NCI-H1436 treated with DMSO at 0.1 percent for 48 hours (cell line): ENCODE results near the gene TMEM59L.
A peak's percentile ranks its signal among the peaks of the same experiment; 100 is the strongest.
"Not testable (repeated sequence)": the region's sequence is repeated elsewhere in the genome, so short reads cannot be mapped to it uniquely, and the experiment has no call there.

ENCODE experiments used
- DNase-seq: peaks from one replicate; lab custom pipeline; 2025; lab: John Stamatoyannopoulos, UW

TMEM59L gene

GRCh38 chr19:18612772-18613588 is at the start of gene TMEM59L:
Gene TMEM59L, plus strand, starts transcription at chr19:18612870. Its CDS starts 89 bp downstream, at chr19:18612959.
- no peak for DNase-seq

GRCh38 chr19:18566953-18567352 is 45.7 kb upstream of the TMEM59L start:
- DNase-seq = no peak

- no peak for DNase-seq
These were observed 44.3 kb upstream of the TMEM59L start for GRCh38 chr19:18568367-18568766.

- DNase-seq = peak; percentile 82
These were observed 40.9 kb upstream of the TMEM59L start, which contains the start of gene UBA52 for GRCh38 chr19:18571564-18572344. Gene UBA52, plus strand, starts transcription at chr19:18571857. Its CDS starts 1,444 bp downstream, at chr19:18573301.

GRCh38 chr19:18574691-18575291 is 37.9 kb upstream of the TMEM59L start:
- no peak for DNase-seq

GRCh38 chr19:18576383-18576782 is 36.3 kb upstream of the TMEM59L start:
- no peak for DNase-seq

GRCh38 chr19:18577365-18577914 is 35.2 kb upstream of the TMEM59L start:
- no peak for DNase-seq

- no peak for DNase-seq
These were observed 32.4 kb upstream of the TMEM59L start for GRCh38 chr19:18580311-18580710.

GRCh38 chr19:18586306-18586705 is 26.4 kb upstream of the TMEM59L start:
- DNase-seq = no peak

GRCh38 chr19:18587561-18587960 is 25.1 kb upstream of the TMEM59L start:
- no peak for DNase-seq

GRCh38 chr19:18587962-18588610 is 24.6 kb upstream of the TMEM59L start:
- DNase-seq = no peak

GRCh38 chr19:18588611-18589379 is 23.9 kb upstream of the TMEM59L start, which contains the start of gene REX1BD:
Gene REX1BD, plus strand, starts transcription at chr19:18588798. Its CDS starts 4 bp downstream, at chr19:18588802.
- no peak for DNase-seq

- DNase-seq = no peak
These were observed 23.0 kb upstream of the TMEM59L start for GRCh38 chr19:18589380-18590272.

GRCh38 chr19:18590273-18591272 is 22.1 kb upstream of the TMEM59L start:
- DNase-seq = no peak

GRCh38 chr19:18591735-18592385 is 20.8 kb upstream of the TMEM59L start:
- DNase-seq = no peak

- not testable (repeated sequence) for DNase-seq
These were observed 19.9 kb upstream of the TMEM59L start for GRCh38 chr19:18592732-18593131.

GRCh38 chr19:18593367-18594095 is 19.1 kb upstream of the TMEM59L start:
- no peak for DNase-seq
